Transverse colon (tissue), 4 donors: Measurements from ENCODE around the gene CTNND2. TPM values are rescaled to one million over a fixed set of nuclear protein-coding genes. Genes with fewer than 3 reads are reported as not detected.

Experiments
- DNase-seq: peaks from one replicate; pipeline ENCODE4 v3.0.0-alpha.2; 2019
- H3K27ac ChIP-seq, 4 donors: fragments of 200-600 bp; sonication (generic); 2 replicates each; pipeline ENCODE4 v1.5.1; 2016 to 2018; ENCODE audit warnings: inconsistent platforms in 4 of 4
- H3K27me3 ChIP-seq: fragments of 200-600 bp; sonication (generic); 2 replicates; pipeline ENCODE4 v1.5.1; 2017; ENCODE audit warnings: inconsistent platforms
- H3K36me3 ChIP-seq, 4 donors: fragments of 200-600 bp; sonication (generic); 2 replicates each; pipeline ENCODE4 v1.5.1; 2017 to 2019; ENCODE audit warnings: inconsistent platforms in 4 of 4
- H3K4me1 ChIP-seq, 4 donors: fragments of 200-600 bp; sonication (generic); 2 replicates each; pipeline ENCODE4 v1.5.1; 2017 to 2020; ENCODE audit warnings: inconsistent platforms in 4 of 4
- H3K4me3 ChIP-seq, 4 donors: fragments of 200-600 bp; sonication (generic); 1 replicate in 1 of 4; 2 replicates in 3 of 4; pipeline versions ENCODE4 v1.5.1 to v1.6.1; 2017 to 2019; ENCODE audit warnings: inconsistent platforms in 4 of 4
- H3K9me3 ChIP-seq, 2 donors: fragments of 200-600 bp; sonication (generic); 2 replicates each; pipeline ENCODE4 v1.5.1; 2017 to 2019; ENCODE audit warnings: inconsistent platforms in 2 of 2
- EP300 ChIP-seq: sonication (generic); formaldehyde crosslinking; IDR thresholded peaks from one replicate; pipeline ENCODE4 v1.6.1; 2017; ENCODE audit warnings: antibody characterized with exemption, low read depth
- POLR2A ChIP-seq: fragments of 450-650 bp; IDR thresholded peaks from one replicate; pipeline ENCODE4 v1.6.1; 2016; ENCODE audit warnings: antibody characterized with exemption, mild to moderate bottlenecking, moderate library complexity
- POLR2AphosphoS5 ChIP-seq, 3 donors: sonication (generic); formaldehyde crosslinking; IDR thresholded peaks; one replicate each; pipeline ENCODE4 v1.6.1; 2016; ENCODE audit warnings: antibody characterized with exemption in 3 of 3
- WGBS, 2 donors: methylation state at CpG; one replicate each; pipeline ENCODE4 v1.1.5; 2018; ENCODE audit warnings: low coverage in 1 of 2; 5-methylcytosine and 5-hydroxymethylcytosine counted together
- in situ Hi-C, 4 donors: fragments of 200-750 bp; cut with MboI; loops; one replicate each; pipeline versions ENCODE4 v1.15.0 to v1.15.1; 2017; ENCODE audit warnings: low sequenced_read_pairs in 3 of 4, low pct_ligation_motif_present in 1 of 4, low pct_unique_long_range_greater_than_20kb in 1 of 4
- intact Hi-C: fragments of 100-400 bp; cut with DNase I; formaldehyde crosslinking; loops from one replicate; pipeline ENCODE4 v1.15.1; 2023; ENCODE audit warnings: low total_unique reads
- total RNA-seq, 4 donors: library from RNA; depleted of rRNA; stranded (reverse); fragments of >200 nt; gene quantifications; one replicate each; pipeline ENCODE4 v1.1.0, GENCODE V29; 2016
- TF ChIP-seq, protein P1 (sequence below), 5 experiments: fragments of 200-600 bp in 3 of 5; fragments of 450-650 bp in 2 of 5; sonication (generic) in 3 of 5; IDR thresholded peaks; 1 replicate in 2 of 5; 2 replicates in 3 of 5; pipeline ENCODE4 v1.5.1; 2016 to 2017; ENCODE audit warnings: antibody characterized with exemption in 5 of 5, inconsistent platforms in 3 of 5, mild to moderate bottlenecking in 2 of 5, moderate library complexity in 1 of 5

CTNND2 gene
- total RNA-seq, 4 donors from 2014 or later: 1.9 to 2.1 TPM; not detected in 2

DNA sequence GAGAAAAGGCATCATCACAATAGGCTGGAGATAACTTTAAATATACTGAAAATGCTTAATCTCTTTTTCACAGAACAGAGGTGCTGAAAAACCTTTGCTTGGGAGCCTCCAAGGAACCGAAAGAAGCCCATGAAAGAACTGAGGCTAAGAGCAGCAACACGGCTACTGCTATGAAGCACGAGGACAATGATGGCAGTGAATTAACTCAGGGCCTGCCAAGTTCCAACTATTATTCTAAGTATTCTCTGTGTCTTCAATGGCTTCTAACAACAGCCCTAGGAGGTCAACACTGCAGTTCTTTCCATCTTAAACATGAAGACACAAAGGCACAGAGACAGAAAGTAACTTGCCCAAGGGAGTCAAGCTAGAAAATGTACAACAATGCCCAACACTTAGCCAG is 850.2 kb downstream of the CTNND2 start:
- intact Hi-C loops: no loop called here
- H3K4me1 ChIP-seq: no peaks in the 10 kb centered on the region
- no peaks in the 10 kb centered on the region for H3K9me3 ChIP-seq
- no peak overlapping the region for H3K4me3 ChIP-seq
- WGBS, 2 donors: 80% methylated on average over 1 to 3 of the region's 3 CpGs
- in situ Hi-C loops: no loop called here
- H3K27ac ChIP-seq: no peak overlapping the region
- TF ChIP-seq, protein P1, sequence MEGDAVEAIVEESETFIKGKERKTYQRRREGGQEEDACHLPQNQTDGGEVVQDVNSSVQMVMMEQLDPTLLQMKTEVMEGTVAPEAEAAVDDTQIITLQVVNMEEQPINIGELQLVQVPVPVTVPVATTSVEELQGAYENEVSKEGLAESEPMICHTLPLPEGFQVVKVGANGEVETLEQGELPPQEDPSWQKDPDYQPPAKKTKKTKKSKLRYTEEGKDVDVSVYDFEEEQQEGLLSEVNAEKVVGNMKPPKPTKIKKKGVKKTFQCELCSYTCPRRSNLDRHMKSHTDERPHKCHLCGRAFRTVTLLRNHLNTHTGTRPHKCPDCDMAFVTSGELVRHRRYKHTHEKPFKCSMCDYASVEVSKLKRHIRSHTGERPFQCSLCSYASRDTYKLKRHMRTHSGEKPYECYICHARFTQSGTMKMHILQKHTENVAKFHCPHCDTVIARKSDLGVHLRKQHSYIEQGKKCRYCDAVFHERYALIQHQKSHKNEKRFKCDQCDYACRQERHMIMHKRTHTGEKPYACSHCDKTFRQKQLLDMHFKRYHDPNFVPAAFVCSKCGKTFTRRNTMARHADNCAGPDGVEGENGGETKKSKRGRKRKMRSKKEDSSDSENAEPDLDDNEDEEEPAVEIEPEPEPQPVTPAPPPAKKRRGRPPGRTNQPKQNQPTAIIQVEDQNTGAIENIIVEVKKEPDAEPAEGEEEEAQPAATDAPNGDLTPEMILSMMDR (IDR thresholded peaks at IDR 0.05): no peak
- no peak for DNase-seq
- no peaks in the 10 kb centered on the region for H3K36me3 ChIP-seq
- H3K27me3 ChIP-seq: no peaks in the 10 kb centered on the region

DNA sequence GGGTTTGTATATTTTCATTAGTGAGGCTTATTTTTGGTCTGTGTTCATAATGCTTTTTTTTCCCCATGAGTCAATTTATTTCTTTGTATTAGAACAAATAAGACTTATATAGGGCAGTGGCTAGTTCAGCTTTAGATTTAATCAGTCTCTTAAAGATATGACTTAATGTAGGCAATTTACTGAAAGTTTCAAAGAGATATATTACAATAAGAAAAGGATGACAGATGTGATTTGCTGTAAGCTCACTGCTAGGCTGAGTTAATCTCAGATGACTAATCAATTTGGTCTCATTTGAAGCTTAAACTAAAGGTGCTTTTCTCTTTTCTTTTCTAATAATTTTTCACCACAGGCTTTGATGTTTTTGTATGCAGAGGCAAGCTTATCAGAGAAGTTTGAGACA is 851.4 kb downstream of the CTNND2 start:
- Histone ChIP-seq H3K9me3 (no peaks in the 10 kb centered on the region), H3K4me1 (no peaks in the 10 kb centered on the region), H3K27me3 (no peaks in the 10 kb centered on the region), H3K36me3 (no peaks in the 10 kb centered on the region), H3K27ac (no peak overlapping the region), H3K4me3 (no peak overlapping the region)
- intact Hi-C loops (no loop called here), in situ Hi-C loops (no loop called here)
- TF ChIP-seq EP300 (no peak), POLR2A (no peak), POLR2AphosphoS5 (IDR thresholded peaks at IDR 0.05) (no peak)
- TF ChIP-seq, protein P1 (IDR thresholded peaks at IDR 0.05): no peak
- no peak for DNase-seq

DNA sequence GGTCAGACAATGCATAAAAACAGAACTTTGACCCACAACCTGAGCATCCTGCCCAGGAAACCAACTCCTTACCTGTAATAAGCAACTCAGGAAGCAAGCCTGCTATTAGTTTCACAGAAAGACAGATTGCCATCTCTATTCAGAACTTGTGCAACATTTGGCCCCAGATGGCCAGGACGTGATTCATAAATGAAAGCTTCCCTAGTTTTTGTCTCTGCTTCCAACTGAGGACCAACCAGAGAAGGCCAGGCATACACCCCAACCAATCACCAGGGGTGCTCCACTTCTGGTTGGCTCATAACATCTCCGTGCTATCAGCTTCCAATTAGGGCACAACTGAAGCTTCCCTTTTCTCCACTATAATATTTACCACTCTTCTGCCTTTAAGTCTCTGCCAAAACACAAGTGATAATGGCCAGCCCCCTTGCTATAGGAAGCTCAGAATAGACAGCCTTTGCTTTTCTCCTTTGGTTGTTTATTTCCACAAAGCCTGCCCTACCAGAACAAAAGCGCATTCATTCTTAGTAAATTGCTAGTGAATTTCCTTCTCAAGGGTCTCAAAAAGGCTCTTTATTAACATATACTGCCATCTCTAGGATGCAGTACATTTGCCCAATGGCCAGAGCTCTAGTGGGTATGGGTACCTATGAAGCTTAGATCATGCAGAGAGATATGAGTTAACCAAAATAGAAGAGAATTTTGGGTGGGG is 853.5 kb downstream of the CTNND2 start:
- intact Hi-C loops (no loop called here), in situ Hi-C loops (no loop called here)
- WGBS, 2 donors: 66 to 75% methylated on average over 2 to 3 of the region's 3 CpGs
- Histone ChIP-seq H3K9me3 (no peaks in the 10 kb centered on the region), H3K36me3 (no peaks in the 10 kb centered on the region), H3K4me1 (no peaks in the 10 kb centered on the region), H3K27ac (no peak overlapping the region), H3K4me3 (no peak overlapping the region), H3K27me3 (no peaks in the 10 kb centered on the region)
- DNase-seq: no peak
- TF ChIP-seq, protein P1 (IDR thresholded peaks at IDR 0.05): no peak
- TF ChIP-seq POLR2A (no peak), EP300 (no peak), POLR2AphosphoS5 (IDR thresholded peaks at IDR 0.05) (no peak)

DNA sequence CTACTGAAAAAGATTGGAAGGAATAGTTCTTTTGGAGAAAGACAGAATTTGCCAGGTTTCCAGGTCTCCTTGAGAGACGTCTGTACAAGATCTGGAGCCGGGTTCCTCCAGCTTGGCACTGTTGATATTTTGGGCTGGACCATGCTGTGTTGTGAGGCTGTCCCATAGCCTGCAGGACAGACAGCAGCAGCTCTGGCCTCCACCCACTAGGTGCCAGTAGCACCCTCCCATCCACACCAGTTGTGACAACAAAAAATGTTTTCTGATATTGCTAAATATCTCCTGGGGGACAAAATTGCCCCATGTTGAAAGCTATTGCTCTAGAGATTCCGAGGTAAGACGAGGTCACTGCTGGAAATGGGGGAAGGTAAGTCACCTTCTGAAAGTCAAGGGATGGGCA is 855.5 kb downstream of the CTNND2 start:
- H3K36me3 ChIP-seq: no peaks in the 10 kb centered on the region
- no peaks in the 10 kb centered on the region for H3K27me3 ChIP-seq
- H3K9me3 ChIP-seq: no peaks in the 10 kb centered on the region
- in situ Hi-C loops: no loop called here
- no peak for DNase-seq
- intact Hi-C loops: no loop called here
- 88 to 92% methylated on average over 4 of the region's 4 CpGs for WGBS, 2 donors
- H3K4me3 ChIP-seq: no peak overlapping the region
- H3K4me1 ChIP-seq: no peaks in the 10 kb centered on the region
- TF ChIP-seq POLR2A: no peak
- TF ChIP-seq POLR2AphosphoS5 (IDR thresholded peaks at IDR 0.05): no peak
- TF ChIP-seq, protein P1 (IDR thresholded peaks at IDR 0.05): no peak
- no peak for TF ChIP-seq EP300
- H3K27ac ChIP-seq: no peak overlapping the region
